Measurements from ENCODE around the gene PPP1R27. TPM values are rescaled to one million over a fixed set of nuclear protein-coding genes. Genes with fewer than 3 reads are reported as not detected.

Gene PPP1R27
- total RNA-seq, 1 donor from 2014 or later: not detected

DNA sequence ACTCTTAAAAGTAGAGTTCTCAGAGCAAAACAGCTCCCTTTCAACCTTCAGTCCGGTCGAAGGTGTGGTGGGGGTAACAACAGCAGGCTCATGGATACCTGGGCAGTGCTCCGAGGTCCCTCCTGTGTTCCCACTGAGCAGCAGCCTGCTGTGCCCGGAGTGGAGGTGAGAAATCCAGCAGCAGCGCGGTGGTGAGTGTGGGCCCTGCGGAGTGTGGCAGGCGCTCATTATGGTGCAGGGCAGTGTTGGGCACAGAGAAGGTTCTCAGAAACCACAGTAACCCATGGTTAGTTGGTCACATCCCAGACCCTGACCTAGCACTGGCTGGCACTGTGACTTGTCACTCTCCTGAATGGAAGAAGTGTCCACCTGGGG lies 30.5 kb upstream of the PPP1R27 start:
- peaks cover 13% of the 10 kb centered on the region for H3K36me3 Mint-ChIP-seq
- H3K27ac Mint-ChIP-seq: peak overlapping the region; percentile 75
- no peak for DNase-seq (ENCODE audit: extremely low spot score, unreplicated experiment)
- H3K4me1 Mint-ChIP-seq (ENCODE audit: unreplicated experiment): peaks cover 20% of the 10 kb centered on the region
- peaks cover 3% of the 10 kb centered on the region for H3K27me3 Mint-ChIP-seq
- TF ChIP-seq, protein P1, sequence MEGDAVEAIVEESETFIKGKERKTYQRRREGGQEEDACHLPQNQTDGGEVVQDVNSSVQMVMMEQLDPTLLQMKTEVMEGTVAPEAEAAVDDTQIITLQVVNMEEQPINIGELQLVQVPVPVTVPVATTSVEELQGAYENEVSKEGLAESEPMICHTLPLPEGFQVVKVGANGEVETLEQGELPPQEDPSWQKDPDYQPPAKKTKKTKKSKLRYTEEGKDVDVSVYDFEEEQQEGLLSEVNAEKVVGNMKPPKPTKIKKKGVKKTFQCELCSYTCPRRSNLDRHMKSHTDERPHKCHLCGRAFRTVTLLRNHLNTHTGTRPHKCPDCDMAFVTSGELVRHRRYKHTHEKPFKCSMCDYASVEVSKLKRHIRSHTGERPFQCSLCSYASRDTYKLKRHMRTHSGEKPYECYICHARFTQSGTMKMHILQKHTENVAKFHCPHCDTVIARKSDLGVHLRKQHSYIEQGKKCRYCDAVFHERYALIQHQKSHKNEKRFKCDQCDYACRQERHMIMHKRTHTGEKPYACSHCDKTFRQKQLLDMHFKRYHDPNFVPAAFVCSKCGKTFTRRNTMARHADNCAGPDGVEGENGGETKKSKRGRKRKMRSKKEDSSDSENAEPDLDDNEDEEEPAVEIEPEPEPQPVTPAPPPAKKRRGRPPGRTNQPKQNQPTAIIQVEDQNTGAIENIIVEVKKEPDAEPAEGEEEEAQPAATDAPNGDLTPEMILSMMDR (conservative IDR thresholded peaks at IDR 0.05): no peak
- no peak overlapping the region for H3K4me3 Mint-ChIP-seq
- no peaks in the 10 kb centered on the region for H3K9me3 Mint-ChIP-seq

DNA sequence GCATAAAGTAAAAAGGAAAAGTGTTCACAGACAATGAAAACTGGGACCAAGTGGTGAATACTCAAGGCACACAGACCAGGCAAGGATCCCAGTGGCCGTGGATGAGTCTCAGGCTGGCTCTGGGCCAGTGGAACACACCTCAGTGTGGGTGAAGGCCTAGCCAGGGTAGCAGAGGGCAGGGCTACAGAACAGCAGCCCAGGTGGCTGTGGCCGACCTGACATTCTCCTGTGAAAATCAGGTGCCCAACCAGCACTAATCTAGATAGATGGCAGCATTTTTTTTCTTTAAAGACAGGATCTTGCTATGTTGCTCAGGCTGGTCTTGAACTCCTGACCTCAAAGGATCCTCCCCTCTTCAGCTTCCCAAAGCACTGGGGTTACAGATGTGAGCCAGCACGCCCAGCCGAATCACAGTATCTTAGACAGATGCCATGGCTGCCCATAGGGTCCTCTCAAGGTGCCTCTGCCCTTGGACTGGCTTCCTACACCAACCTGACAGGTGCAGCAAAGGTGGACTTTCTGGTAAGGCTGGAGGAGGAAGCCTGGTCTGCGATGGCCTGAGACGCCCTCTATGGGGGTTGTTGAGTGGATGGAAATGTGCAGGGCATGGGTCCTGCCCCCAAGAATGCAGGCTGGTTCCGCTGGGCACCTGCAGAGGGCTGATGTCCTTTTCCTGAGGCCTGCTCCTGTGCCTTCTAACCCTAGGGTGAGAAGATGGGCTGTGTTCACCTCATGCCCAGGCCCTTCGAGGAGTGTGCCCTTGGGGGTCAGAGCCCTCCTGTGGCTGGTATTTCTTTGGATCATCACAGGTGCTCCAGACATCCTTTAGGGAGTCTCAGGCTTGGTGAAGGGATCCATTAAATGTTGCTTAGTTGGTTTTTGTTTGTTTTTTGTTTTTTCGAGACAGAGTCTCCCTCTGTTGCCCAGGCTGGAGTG lies 29.3 kb upstream of the PPP1R27 start:
- peaks cover 19% of the 10 kb centered on the region for H3K36me3 Mint-ChIP-seq
- H3K27ac Mint-ChIP-seq: peak overlapping the region; percentile 72
- TF ChIP-seq, protein P1 (conservative IDR thresholded peaks at IDR 0.05): no peak
- peaks cover 21% of the 10 kb centered on the region for H3K4me1 Mint-ChIP-seq (ENCODE audit: unreplicated experiment)
- peak overlapping the region; percentile 80 for H3K4me3 Mint-ChIP-seq
- no peaks in the 10 kb centered on the region for H3K9me3 Mint-ChIP-seq
- peaks cover 3% of the 10 kb centered on the region for H3K27me3 Mint-ChIP-seq
- DNase-seq (ENCODE audit: extremely low spot score, unreplicated experiment): no peak

DNA sequence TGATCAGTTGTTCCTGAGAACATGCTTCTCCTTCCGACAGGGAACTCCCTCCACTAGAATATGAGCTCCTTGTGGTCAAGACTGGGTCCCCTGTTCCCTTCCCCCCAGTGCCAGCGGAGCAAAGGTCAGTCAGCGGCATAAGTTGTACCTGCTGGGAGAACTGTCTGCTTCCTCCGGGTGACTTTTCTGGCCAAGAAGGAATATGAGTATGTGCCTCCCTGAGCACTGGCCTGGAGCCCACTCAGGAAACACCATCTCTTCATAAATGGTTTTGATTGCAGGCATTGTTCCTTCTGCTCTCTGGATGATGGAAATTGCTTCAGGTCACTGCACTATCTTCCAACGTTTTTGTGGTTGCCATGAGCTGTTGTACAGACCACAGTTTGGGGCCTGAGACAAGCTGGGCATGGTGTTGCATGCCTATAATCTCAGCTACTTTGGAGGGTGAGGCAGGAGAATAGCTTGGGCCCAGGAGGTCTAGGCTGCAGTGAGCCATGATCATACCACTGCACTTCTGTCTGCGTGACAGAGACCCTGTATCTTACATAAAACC lies 28.3 kb upstream of the PPP1R27 start:
- Mint-ChIP-seq H3K27ac (peak overlapping the region; percentile 72), H3K4me3 (peak overlapping the region; percentile 80), H3K27me3 (peaks cover 3% of the 10 kb centered on the region), H3K4me1 (ENCODE audit: unreplicated experiment) (peaks cover 21% of the 10 kb centered on the region), H3K36me3 (peaks cover 19% of the 10 kb centered on the region), H3K9me3 (no peaks in the 10 kb centered on the region)
- TF ChIP-seq, protein P1 (conservative IDR thresholded peaks at IDR 0.05): no peak
- DNase-seq (ENCODE audit: extremely low spot score, unreplicated experiment): no peak

DNA sequence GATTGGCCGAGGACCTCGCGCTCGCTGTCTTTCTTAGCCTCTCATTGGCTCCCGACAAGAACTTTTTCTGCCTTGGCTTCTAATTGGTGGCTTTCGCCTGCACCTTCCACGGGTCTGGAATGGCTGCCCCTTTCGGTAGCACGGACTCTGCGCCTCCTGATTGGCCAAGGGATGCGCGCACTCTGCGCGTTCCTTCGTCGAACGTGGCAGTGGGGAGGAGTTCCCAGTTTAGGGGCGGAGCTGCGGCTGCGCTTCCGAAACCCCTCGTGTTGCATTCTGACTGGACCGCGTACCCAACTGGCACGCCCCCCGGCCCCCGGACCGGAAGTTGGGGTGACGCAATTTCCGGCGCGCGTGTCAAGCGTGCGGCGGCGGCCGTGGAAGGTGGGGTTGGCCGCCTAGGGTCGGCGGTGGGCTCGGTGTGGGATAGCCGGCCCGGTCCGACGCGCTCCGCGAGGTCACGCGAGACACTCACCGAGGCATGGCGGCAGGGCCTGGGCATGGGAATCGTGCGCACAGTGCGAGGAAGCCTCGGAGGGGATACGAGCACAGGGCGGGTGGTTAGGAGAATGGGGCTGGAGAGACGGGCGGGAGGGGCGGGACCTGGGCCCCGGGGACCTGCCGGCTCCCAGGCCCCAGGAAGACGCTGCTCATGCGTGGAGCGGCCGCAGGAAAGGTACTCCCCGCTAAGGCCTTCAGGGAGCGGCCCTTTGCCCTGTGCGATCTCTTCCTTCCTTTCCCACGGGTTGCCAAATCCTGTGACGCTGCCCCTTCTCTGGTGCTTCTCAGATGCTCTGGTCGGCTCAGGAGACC lies 26.1 kb upstream of the PPP1R27 start:
- H3K4me1 Mint-ChIP-seq (ENCODE audit: unreplicated experiment): peaks cover 14% of the 10 kb centered on the region

More for the DNA sequence above, 26.1 kb upstream of the PPP1R27 start:
- DNase-seq (ENCODE audit: extremely low spot score, unreplicated experiment): peak; percentile 99
- TF ChIP-seq, protein P1 (conservative IDR thresholded peaks at IDR 0.05): no peak
- peak overlapping the region; percentile 99 for H3K27ac Mint-ChIP-seq
- peaks cover 3% of the 10 kb centered on the region for H3K27me3 Mint-ChIP-seq
- H3K4me3 Mint-ChIP-seq: peak overlapping the region; percentile 96
- no peaks in the 10 kb centered on the region for H3K9me3 Mint-ChIP-seq
- peaks cover 23% of the 10 kb centered on the region for H3K36me3 Mint-ChIP-seq

Measured in type B pancreatic cell (in vitro differentiated cells).